HEK293 (cell line): Measurements from ENCODE around the gene PTPRN2.

ENCODE experiments used
- CTCF ChIA-PET: fragments of 350-600 bp; formaldehyde crosslinking; extraction: SDS; loops from one replicate; lab custom pipeline; 2021; ENCODE audit warnings: antibody characterized with exemption; lab: Yijun Ruan, JAX
- POLR2A ChIA-PET: fragments of 300-600 bp; formaldehyde crosslinking; extraction: SDS; loops from one replicate; lab custom pipeline; 2020; ENCODE audit warnings: antibody characterized with exemption, inconsistent platforms; lab: Yijun Ruan, JAX
- H3K27ac ChIP-seq: fragments of 200-500 bp; sonication (Bioruptor generic); 2 replicates; pipeline ENCODE4 v1.5.1; 2014; ENCODE audit warnings: low read depth, low read length, control low read depth, inconsistent platforms; ENCODE audit errors: extremely low read depth
- H3K36me3 ChIP-seq, 2 experiments: fragments of 200-500 bp in 1 of 2; sonication (Bioruptor generic) in 1 of 2; 1 replicate in 1 of 2; 2 replicates in 1 of 2; pipeline ENCODE4 v1.5.1; 2014 to 2017; ENCODE audit warnings: inconsistent platforms in 2 of 2, low read length in 2 of 2; ENCODE audit not compliant: control insufficient read depth in 2 of 2, insufficient read depth in 1 of 2
- H3K4me1 ChIP-seq: fragments of 200-500 bp; sonication (Bioruptor generic); 2 replicates; pipeline ENCODE4 v1.5.1; 2014; ENCODE audit warnings: mild to moderate bottlenecking, low read length, inconsistent platforms; ENCODE audit not compliant: control insufficient read depth, insufficient read depth
- H3K4me3 ChIP-seq: 2 replicates; pipeline ENCODE4 v1.5.1; 2011; ENCODE audit warnings: low read depth, mild to moderate bottlenecking, control low read depth, low read length, moderate library complexity
- H3K9me3 ChIP-seq: fragments of 200-500 bp; sonication (Bioruptor generic); 2 replicates; pipeline ENCODE4 v1.5.1; 2014; ENCODE audit warnings: low read depth, low read length, inconsistent platforms; ENCODE audit not compliant: control insufficient read depth, insufficient read depth
- GLIS2 ChIP-seq: fragments of 450-650 bp; formaldehyde crosslinking; IDR thresholded peaks from 2 replicates; pipeline ENCODE4 v1.5.1; 2016; ENCODE audit warnings: missing biosample characterization, missing genetic modification characterization
- HOXC10 ChIP-seq: sonication (generic); formaldehyde crosslinking; IDR thresholded peaks from 2 replicates; pipeline ENCODE4 v1.8.1; 2023; ENCODE audit warnings: mild to moderate bottlenecking, missing genetic modification reagents
- OSR2 ChIP-seq: fragments of 450-650 bp; formaldehyde crosslinking; IDR thresholded peaks from 2 replicates; pipeline ENCODE4 v1.5.1; 2016; ENCODE audit warnings: missing biosample characterization, missing genetic modification characterization
- SCRT1 ChIP-seq: fragments of 450-650 bp; formaldehyde crosslinking; IDR thresholded peaks from 2 replicates; pipeline ENCODE4 v1.5.1; 2016; ENCODE audit warnings: missing biosample characterization, missing genetic modification characterization, borderline replicate concordance
- SETDB1 ChIP-seq: IDR thresholded peaks from one replicate; pipeline ENCODE4 v1.6.1; 2017; ENCODE audit warnings: mild to moderate bottlenecking, low read length, moderate library complexity, mixed read lengths; ENCODE audit not compliant: insufficient read length
- SP3 ChIP-seq: fragments of 450-650 bp; formaldehyde crosslinking; IDR thresholded peaks from 2 replicates; pipeline ENCODE4 v1.5.1; 2016; ENCODE audit warnings: missing biosample characterization, missing genetic modification characterization
- TCF7L2 ChIP-seq: IDR thresholded peaks from 2 replicates; pipeline ENCODE4 v1.6.1; 2011; ENCODE audit warnings: low read depth, mild to moderate bottlenecking, inconsistent platforms, low read length, moderate library complexity, borderline replicate concordance
- TRIM28 ChIP-seq: IDR thresholded peaks from 2 replicates; pipeline ENCODE4 v1.6.1; 2011; ENCODE audit warnings: low read length, control low read depth, borderline replicate concordance
- ZBTB17 ChIP-seq: fragments of 450-650 bp; formaldehyde crosslinking; IDR thresholded peaks from 2 replicates; pipeline ENCODE4 v1.5.1; 2016; ENCODE audit warnings: missing biosample characterization, missing genetic modification characterization
- ZBTB21 ChIP-seq: fragments of 450-650 bp; formaldehyde crosslinking; IDR thresholded peaks from 2 replicates; pipeline ENCODE4 v1.5.1; 2017; ENCODE audit warnings: missing biosample characterization, missing genetic modification characterization
- ZEB2 ChIP-seq: fragments of 450-650 bp; formaldehyde crosslinking; IDR thresholded peaks from 2 replicates; pipeline ENCODE4 v1.5.1; 2016; ENCODE audit warnings: missing biosample characterization, missing genetic modification characterization
- ZFP69B ChIP-seq: fragments of 450-650 bp; formaldehyde crosslinking; IDR thresholded peaks from 2 replicates; pipeline ENCODE4 v1.5.1; 2016; ENCODE audit warnings: missing biosample characterization, missing genetic modification characterization
- ZNF114 ChIP-seq: fragments of 450-650 bp; formaldehyde crosslinking; IDR thresholded peaks from 2 replicates; pipeline ENCODE4 v1.5.0; 2017; ENCODE audit warnings: missing biosample characterization, missing genetic modification characterization
- ZNF121 ChIP-seq: fragments of 450-650 bp; formaldehyde crosslinking; IDR thresholded peaks from 2 replicates; pipeline ENCODE4 v1.5.1; 2016; ENCODE audit warnings: missing biosample characterization, missing genetic modification characterization
- ZNF138 ChIP-seq: fragments of 450-650 bp; formaldehyde crosslinking; IDR thresholded peaks from 2 replicates; pipeline ENCODE4 v1.5.1; 2016; ENCODE audit warnings: missing biosample characterization, missing genetic modification characterization, borderline replicate concordance
- ZNF146 ChIP-seq: fragments of 450-650 bp; formaldehyde crosslinking; IDR thresholded peaks from 2 replicates; pipeline ENCODE4 v1.5.1; 2016; ENCODE audit warnings: missing biosample characterization, missing genetic modification characterization
- ZNF175 ChIP-seq: fragments of 450-650 bp; formaldehyde crosslinking; IDR thresholded peaks from 2 replicates; pipeline ENCODE4 v1.5.1; 2016; ENCODE audit warnings: missing biosample characterization, missing genetic modification characterization
- ZNF266 ChIP-seq: fragments of 450-650 bp; formaldehyde crosslinking; IDR thresholded peaks from 2 replicates; pipeline ENCODE4 v1.5.1; 2016; ENCODE audit warnings: missing biosample characterization, missing genetic modification characterization, low read depth
- ZNF423 ChIP-seq: fragments of 450-650 bp; formaldehyde crosslinking; IDR thresholded peaks from 2 replicates; pipeline ENCODE4 v1.5.1; 2016; ENCODE audit warnings: missing biosample characterization, missing genetic modification characterization
- ZNF510 ChIP-seq: fragments of 450-650 bp; formaldehyde crosslinking; IDR thresholded peaks from 2 replicates; pipeline ENCODE4 v1.5.1; 2018; ENCODE audit warnings: mild to moderate bottlenecking, missing genetic modification characterization, missing biosample characterization; ENCODE audit not compliant: insufficient replicate concordance
- ZNF521 ChIP-seq: fragments of 450-650 bp; formaldehyde crosslinking; IDR thresholded peaks from 2 replicates; pipeline ENCODE4 v1.5.1; 2017; ENCODE audit warnings: missing biosample characterization, mild to moderate bottlenecking, missing genetic modification characterization
- ZNF529 ChIP-seq: fragments of 450-650 bp; formaldehyde crosslinking; IDR thresholded peaks from 2 replicates; pipeline ENCODE4 v1.5.1; 2017; ENCODE audit warnings: missing genetic modification characterization, missing biosample characterization; ENCODE audit not compliant: insufficient replicate concordance
- ZNF558 ChIP-seq: fragments of 450-650 bp; formaldehyde crosslinking; IDR thresholded peaks from 2 replicates; pipeline ENCODE4 v1.5.1; 2016; ENCODE audit warnings: missing biosample characterization, missing genetic modification characterization
- ZNF580 ChIP-seq: fragments of 450-650 bp; formaldehyde crosslinking; IDR thresholded peaks from 2 replicates; pipeline ENCODE4 v1.5.1; 2016; ENCODE audit warnings: missing biosample characterization, missing genetic modification characterization
- ZNF629 ChIP-seq: fragments of 450-650 bp; formaldehyde crosslinking; IDR thresholded peaks from 2 replicates; pipeline ENCODE4 v1.5.1; 2017; ENCODE audit warnings: missing biosample characterization, missing genetic modification characterization
- ZNF654 ChIP-seq: fragments of 450-650 bp; formaldehyde crosslinking; IDR thresholded peaks from 2 replicates; pipeline ENCODE4 v1.5.1; 2016; ENCODE audit warnings: low read depth, missing biosample characterization, missing genetic modification characterization
- ZNF670 ChIP-seq: fragments of 450-650 bp; formaldehyde crosslinking; IDR thresholded peaks from 2 replicates; pipeline ENCODE4 v1.5.1; 2016; ENCODE audit warnings: missing biosample characterization, missing genetic modification characterization, low read depth
- ZXDB ChIP-seq: fragments of 450-650 bp; formaldehyde crosslinking; IDR thresholded peaks from 2 replicates; pipeline ENCODE4 v1.5.1; 2016; ENCODE audit warnings: missing biosample characterization, missing genetic modification characterization
- TF ChIP-seq, protein P1 (sequence below): fragments of 450-650 bp; formaldehyde crosslinking; IDR thresholded peaks from 2 replicates; pipeline ENCODE4 v1.5.1; 2016; ENCODE audit warnings: missing biosample characterization, missing genetic modification characterization

Gene PTPRN2

DNA sequence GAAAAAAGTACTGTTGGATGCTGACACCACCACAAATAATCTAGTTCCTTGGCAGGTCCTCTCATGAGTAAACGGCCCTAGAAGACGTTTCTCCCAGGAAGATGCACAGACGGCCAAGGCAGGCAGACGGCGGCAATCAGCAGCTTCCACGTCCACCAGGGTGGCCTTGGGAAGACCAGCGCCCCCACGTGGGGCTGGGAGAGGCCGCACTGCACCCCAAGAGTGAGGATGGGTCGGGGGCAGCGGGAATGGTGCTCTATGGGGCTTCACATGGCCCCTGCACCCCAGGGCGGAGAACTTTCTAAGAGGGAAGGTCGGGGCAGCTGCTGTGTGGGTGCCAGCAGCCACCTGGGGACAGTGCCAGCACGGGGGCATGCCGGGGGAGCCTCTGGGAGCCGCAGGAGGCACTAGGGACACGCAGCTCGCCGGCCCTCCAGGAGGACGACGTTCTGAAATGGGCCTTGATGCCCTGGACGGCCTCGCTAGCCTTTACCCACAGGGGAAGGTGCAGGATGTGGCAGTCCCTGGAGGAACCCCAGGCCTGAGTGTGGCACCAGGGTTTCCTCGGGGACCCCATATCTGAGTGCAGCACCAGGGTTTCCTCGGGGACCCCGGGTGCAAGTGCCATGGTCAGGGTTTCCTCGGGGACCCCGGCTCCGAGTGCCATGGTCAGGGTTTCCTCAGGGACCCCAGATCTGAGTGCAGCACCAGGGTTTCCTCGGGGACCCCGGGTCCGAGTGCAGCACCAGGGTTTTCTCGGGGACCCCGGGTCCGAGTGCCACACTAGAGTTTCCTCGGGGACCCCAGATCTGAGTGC is 710.9 kb downstream of the PTPRN2 start (continued):
- no peak for TF ChIP-seq ZNF114 (tag by site-specific recombination)
- TF ChIP-seq, all 188 proteins: peak for 0

- Histone ChIP-seq H3K4me1 (no peaks in the 10 kb centered on the region), H3K36me3 (no peaks in the 10 kb centered on the region), H3K27ac (no peak overlapping the region), H3K9me3 (no peaks in the 10 kb centered on the region), H3K4me3 (no peak overlapping the region)
- ChIA-PET CTCF (no interaction called here), POLR2A (no interaction called here)
- no peak for TF ChIP-seq ZBTB21
- TF ChIP-seq, protein P1, sequence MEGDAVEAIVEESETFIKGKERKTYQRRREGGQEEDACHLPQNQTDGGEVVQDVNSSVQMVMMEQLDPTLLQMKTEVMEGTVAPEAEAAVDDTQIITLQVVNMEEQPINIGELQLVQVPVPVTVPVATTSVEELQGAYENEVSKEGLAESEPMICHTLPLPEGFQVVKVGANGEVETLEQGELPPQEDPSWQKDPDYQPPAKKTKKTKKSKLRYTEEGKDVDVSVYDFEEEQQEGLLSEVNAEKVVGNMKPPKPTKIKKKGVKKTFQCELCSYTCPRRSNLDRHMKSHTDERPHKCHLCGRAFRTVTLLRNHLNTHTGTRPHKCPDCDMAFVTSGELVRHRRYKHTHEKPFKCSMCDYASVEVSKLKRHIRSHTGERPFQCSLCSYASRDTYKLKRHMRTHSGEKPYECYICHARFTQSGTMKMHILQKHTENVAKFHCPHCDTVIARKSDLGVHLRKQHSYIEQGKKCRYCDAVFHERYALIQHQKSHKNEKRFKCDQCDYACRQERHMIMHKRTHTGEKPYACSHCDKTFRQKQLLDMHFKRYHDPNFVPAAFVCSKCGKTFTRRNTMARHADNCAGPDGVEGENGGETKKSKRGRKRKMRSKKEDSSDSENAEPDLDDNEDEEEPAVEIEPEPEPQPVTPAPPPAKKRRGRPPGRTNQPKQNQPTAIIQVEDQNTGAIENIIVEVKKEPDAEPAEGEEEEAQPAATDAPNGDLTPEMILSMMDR (tag by site-specific recombination) = peak; percentile 23; the same call in 1 of the 2 replicates
- TF ChIP-seq ZBTB17 (tag by site-specific recombination) = peak; percentile 52; the same call in 1 of the 2 replicates
- peak; percentile 26 for TF ChIP-seq ZNF654 (tag by site-specific recombination)
- TF ChIP-seq GLIS2 = no peak
- no peak for TF ChIP-seq SETDB1
- no peak for TF ChIP-seq ZNF423
- no peak for TF ChIP-seq ZNF510 (tag by site-specific recombination)
- TF ChIP-seq ZNF138 (tag by site-specific recombination) = no peak
- TF ChIP-seq SCRT1 = no peak
- no peak for TF ChIP-seq ZNF175 (tag by site-specific recombination)
- peak; percentile 29; the same call in 1 of the 2 replicates for TF ChIP-seq OSR2
- TF ChIP-seq ZEB2 (tag by site-specific recombination) = no peak
- no peak for TF ChIP-seq SP3 (tag by site-specific recombination)
- TF ChIP-seq TRIM28 = peak; percentile 76; the same call in 1 of the 2 replicates
- no peak for TF ChIP-seq ZXDB (tag by site-specific recombination)
- TF ChIP-seq ZNF558 (tag by site-specific recombination) = no peak
- no peak for TF ChIP-seq ZNF670
- TF ChIP-seq ZNF266 = no peak
- no peak for TF ChIP-seq ZNF529
- no peak for TF ChIP-seq ZNF146 (tag by site-specific recombination)
- no peak for TF ChIP-seq ZNF629
- TF ChIP-seq ZNF521 (tag by site-specific recombination) = no peak
- no peak for TF ChIP-seq HOXC10 (CRISPR knock-in tag)
- peak; percentile 48; the same call in 1 of the 2 replicates for TF ChIP-seq TCF7L2
- TF ChIP-seq ZNF121 (tag by site-specific recombination) = no peak
- TF ChIP-seq ZNF580 (tag by site-specific recombination) = no peak
- TF ChIP-seq ZFP69B (tag by site-specific recombination) = peak; percentile 70; the same call in 1 of the 2 replicates
These were observed 712.1 kb downstream of the PTPRN2 start for GRCh38 chr7:157875230-157876179.
